Activated T-helper 1 cell treated with anti-CD3 and anti-CD28 coated beads, Interleukin-2, amount 50 U/mL, for 16 hours (primary cell): ENCODE results near the gene JOSD1.

Experiments used
- DNase-seq, 2 donors: peaks; one replicate each; pipeline ENCODE4 v3.0.0-alpha.2; 2020; ENCODE audit warnings: low read depth in 1 of 2, low spot score in 1 of 2

JOSD1 gene

DNA sequence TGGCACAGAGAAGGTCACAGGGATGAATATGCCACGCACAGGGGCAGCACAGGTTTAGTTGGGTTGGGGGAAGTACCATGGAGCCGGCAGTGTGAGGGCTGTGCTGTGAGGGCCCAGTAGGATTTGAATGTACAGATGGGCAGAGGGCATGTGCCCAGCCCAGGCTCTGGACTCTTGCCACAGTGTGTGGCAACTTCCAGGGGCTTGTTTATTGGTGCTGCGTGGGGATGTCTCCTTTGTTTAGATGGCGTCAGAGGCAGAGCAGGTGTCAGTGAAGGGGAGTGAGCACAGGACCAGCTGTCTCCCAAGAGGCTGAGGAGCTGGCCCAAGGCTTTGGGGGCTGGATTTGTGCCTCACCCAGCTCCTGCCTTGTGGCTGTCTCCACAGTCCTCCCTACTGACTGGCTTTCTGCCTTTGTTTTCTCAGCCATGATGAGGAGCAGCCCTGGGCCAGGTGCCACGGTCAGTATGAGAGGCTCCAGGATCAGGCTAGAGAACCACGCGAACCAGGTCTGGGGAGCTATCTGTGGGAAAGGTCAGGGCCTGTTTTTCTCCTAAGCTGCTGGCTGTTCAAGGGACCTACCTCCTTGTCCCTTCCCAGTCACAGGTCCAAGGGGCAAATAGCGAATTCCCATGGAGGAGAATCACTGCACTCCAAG, 33.1 kb upstream of the JOSD1 start:
- no peak for DNase-seq

DNA sequence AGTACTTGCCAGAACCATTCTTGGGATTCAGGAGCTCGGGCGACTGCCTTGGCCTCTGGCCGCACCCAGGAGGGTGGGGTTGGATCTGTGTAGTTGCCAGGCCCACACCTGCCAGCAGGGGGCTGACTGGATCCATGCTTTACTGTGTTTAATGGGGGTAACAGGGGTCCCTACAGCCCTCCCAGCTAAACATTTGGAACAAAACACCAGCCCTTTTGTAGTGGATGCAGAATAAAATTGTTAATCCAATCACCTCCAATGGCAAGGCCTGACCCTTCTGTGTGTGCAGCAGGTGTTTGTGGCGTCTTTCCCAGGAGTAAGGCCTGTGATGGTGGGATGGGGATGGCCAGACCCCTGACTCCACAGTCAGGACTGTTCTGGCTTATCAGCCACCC, 32.6 kb upstream of the JOSD1 start:
- no peak for DNase-seq

DNA sequence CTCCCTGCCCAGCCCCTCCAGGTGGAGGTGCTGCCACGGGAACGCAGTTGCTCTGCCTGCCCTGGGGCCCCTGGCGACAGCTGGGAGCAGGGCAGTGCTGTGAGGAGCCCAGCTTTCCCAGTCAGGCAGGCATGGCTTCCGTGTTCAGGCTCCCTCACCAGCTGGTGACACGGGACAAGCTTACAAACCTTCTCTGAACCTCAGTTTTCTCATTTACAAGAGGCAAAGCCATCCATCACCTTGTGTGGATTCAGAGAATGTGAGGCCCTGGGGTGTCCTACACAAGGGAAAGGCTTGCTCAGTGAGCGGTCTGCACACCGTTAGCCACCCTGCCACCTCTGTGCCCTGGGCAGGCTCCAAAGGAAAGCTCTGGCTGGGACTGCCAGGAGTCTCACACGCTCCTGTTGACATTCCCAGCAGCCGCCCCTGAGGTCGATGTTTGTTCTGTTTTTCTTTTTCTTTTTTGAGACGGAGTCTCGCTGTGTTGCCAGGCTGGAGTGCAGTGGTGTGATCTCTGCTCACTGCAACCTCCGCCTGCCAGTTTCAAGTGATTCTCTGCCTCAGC, 31.6 kb upstream of the JOSD1 start:
- DNase-seq = no peak

DNA sequence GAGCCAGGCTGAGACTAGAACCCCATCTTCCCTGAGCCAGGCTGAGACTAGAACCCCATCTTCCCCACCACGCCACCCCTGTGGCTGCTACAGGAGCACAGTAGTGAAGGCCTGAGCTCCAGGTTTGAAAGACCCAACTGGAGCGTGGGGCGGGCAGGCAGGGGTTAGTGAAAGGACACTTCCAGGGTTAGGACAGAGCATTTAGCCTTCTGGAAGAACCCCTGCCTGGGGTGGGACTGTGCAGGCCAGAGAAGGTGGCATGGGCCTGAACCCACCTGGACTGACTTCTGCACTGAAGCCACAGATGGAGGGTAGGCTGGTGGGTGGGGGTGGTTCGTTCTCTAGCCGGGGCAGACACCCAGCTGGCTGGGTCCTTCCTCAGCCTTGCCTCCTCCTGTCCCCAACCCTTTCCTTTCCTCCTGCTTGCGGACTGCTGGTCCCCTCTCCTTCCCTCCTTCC, 31.0 kb upstream of the JOSD1 start:
- DNase-seq = no peak

DNA sequence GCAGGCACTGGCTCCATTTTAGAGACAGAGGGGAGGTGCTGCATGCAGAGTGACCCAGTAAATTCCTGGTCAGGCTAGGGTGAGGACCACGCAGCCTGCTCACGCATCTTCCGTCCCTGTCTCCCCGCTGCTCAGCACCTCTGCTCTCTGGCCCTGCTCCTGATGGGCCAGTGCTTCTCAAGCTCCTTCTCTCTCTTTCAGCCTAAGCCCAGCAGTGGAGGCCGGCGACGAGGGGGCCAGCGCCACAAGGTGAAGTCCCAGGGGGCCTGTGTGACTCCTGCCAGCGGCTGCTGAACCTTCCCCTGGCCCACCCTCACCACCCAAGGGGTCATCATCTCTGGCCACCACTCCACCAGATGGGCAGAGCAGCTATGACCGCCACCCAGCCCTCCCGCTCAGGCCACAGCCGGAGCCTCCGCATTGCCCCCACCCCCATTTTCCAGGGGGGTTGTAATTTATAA, 29.7 kb upstream of the JOSD1 start:
- DNase-seq = no peak

DNA sequence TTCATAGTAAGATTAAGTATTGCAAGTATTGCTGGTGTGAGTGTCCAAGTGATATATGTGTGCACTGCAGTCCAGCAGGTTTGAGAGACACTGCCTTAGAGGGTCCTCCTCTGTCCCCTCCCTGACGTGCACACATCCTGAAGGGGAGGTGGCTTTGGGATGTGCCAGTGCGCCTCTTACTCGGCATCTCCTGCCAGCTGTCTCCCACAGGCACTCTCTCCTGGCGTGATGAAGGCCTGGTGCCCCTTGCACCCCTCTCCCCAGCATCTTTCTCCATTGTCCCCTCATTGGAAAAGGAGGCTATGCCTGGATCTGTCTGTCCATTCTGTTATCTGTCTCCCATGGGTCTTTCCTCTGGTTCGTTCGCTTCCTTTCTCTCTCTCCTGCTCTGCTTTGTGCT, 29.2 kb upstream of the JOSD1 start:
- DNase-seq = no peak

DNA sequence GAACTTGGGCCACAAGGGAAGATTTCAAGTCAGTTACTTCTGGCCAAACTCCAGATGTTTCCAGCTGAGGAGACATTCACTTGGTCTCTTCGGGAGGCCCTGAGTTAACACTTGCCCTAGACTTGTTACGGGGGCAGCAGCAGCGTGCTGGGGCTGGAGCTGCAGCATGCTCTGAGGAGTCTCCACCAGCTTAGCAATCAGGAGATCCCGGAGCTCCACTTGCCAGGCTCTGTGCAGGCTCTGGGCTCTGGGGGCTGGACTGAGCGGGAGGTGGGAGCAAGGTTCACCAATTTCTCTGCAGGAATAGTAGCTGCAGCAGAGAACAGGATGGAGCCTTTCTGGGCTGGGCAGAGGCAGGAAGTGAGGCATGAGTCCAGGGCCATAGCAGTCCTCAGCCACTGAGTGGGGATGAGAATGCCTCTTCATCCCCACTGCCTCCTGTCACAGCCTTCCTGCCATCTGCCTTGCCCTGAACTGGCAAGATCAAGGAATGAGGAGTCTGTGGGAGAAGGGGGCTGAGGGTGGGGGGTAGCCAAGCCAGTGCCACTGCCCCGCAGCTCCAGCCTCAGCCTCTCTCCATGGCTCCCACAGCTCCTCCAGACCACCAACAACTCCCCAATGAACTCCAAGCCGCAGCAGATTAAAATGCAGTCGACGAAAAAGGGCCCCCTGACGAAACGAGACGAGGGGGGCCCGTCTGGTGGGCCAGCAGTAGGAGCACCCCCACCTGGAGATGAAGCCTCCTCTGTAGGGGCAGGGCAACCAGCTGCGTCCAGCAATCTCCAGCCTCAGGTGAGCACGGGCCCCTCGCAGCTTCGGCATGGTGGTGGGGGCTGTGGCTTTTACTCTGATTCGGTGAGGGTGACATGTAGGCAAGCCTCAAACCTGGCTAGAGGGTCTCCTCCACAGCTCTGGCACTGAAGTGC, 28.4 kb upstream of the JOSD1 start:
- no peak for DNase-seq

DNA sequence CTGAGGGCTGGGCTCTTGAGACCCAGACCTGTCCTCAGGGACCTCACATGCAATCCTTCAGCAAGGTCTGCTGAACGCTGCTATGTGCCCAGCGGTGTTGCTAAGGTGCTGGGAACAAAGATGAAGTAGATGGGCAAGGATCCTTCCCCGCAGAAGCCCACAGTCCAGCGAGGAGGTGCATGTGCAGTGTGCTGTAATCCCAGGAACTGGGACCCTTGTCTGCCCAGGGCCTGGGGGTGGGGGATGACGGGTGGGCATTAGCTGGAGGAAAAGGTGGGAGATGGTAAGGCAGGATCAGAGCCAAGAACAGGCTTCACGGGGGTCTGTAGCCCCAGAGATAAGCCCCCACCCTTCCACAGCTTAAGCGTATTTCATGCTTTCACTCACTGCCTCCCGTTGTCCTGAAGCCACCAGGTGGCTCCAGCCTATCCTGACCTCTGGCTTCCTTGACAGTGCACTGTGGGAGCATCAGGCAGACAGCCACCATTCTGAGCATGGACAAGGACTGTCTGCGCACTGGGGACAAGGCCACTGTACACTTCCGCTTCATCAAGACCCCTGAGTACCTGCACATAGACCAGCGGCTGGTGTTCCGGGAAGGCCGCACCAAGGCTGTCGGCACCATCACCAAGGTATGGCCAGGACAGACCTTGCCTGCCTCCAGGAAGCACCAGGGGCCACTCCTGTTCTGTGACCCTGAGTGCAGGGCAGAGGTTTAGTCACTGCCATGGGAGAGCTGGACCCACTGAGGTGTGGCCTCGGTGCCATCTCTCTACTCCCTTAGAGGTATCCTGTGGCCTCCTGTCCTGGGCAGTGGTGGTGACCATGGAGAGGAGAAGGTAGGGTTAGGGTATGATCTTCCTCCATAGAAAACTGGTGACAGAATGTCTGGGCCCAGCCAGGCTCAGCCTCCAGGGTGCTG, 27.0 kb upstream of the JOSD1 start:
- DNase-seq = no peak

DNA sequence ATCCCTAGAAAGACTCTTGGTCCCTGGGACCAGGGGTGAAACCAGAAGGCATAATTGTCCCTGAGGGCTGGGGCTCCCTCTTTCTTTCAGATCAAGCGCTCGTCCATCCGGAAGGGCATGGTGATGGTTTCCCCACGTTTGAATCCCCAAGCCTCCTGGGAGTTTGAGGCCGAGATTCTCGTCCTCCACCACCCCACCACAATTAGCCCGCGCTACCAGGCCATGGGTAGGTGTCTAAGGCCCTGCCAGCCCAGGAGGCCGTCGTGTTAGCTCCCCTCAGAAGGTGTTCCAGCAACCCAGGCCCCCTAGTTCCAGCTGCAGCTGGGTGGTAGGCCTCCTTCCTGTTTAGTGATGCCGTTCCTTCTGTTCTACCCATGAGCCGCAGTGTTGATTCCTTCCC, 26.4 kb upstream of the JOSD1 start:
- DNase-seq = no peak

DNA sequence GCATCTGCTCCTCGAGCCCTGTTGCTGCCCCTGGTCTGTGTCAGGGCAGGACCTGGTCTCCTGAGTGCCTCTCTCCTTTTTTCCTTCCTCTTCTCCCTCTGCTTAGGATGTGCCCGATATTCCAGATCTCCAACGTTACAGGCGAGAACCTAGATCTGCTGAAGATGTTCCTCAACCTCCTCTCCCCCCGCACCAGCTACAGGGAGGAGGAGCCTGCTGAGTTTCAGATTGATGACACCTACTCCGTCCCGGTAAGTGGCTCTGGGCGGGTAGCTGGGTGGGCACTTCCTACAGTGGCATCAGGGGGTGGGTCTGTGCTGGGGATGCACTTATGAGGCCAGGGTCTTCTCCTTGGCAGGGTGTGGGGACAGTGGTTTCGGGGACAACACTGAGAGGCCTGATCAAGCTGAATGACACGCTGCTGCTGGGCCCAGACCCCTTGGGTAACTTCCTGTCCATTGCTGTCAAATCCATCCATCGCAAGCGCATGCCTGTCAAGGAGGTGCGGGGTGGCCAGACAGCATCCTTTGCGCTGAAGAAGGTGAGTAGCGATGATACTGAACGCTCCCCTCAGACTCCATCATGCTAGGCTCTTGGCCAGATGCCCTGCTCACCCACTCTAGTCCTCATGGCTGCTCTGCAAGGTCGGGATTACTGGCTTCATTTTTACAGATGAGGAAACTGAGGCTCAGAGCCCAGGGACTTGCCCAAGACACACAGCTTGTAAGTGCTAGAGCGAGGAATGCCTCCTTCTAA, 25.3 kb upstream of the JOSD1 start:
- DNase-seq = no peak

DNA sequence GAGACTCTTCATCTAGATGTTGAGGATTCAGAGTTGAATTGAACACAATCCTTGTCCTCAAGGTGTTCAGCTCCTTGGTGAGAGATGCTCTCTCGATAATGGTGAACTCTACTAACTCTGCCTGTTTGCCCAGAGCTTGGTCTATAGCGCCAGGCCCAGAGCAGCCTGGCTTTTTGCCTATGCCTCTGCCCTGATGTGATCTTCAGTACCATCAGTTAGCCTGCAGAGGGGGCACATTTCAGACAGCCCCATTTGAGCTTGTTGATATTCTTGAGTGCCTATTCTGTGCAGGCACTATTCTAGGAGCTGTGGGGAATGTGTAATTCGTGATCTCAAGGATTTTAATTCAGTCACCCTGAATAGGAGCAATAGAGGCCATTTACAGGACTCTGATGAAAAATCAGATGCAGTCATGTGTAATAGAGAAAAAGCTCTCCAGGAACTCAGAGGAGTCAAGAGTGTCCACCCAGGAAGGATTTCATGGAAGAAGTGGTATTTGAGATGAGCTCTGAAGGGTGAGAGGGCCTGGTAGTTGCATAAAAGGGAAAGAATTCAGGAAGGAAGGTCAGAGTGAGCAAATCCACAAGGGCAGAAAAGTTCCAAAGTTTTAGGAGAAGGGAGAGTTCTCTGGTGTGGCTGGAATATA, 24.3 kb upstream of the JOSD1 start:
- DNase-seq = no peak

DNA sequence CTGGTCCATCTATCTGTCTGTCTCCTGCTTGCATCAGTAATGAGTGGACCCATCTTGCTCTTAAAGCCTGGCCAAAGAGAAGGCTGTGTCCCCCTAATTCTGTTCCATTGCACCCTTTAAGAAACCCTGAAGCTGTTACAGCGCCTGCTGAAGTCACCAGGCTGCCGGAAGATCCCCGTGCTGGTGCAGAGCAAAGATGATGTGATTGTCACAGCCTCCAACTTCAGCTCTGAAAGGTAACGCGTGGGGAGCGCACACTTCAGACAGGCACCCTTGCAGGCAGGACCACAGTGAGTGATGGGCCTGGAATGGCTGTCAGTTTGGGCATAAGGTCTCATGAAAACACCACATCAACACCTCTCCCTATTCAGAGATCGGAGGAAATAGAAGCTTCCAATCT, 23.4 kb upstream of the JOSD1 start:
- DNase-seq = no peak

DNA sequence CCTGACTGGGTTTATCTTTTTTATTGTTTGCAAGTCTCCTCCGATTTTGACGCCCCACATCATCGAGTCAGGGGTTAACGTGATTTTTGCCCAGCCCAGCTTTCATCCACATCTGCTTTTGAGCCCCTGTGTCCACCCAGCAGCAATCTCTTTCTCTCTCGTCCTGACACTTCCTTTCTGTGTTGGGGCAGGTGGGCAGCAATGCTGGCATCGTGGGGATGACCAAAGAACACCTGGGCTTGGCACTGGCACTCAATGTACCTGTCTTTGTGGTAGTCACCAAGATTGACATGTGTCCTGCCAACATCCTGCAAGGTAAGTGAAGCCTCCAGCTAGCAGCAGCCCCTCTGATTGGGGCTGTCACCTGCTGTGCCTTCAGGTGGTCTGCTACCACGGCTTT, 20.8 kb upstream of the JOSD1 start:
- DNase-seq = no peak

DNA sequence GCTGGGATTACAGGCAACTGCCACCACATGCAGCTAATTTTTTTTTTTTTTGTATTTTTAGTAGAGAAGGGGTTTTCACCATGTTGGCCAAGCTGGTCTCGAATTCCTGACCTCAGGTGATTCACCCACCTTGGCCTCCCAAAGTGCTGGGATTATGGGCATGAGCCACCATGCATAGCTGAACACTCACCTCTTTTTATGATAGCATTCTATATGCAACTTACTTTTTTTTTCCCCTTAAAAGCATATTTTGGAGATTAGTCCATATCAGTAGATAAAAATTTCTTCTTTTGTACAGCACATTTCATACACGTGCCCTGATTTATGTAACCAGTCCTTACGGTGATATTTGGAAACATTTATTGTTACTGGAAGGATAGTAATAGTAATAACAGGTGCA, 19.6 kb upstream of the JOSD1 start:
- no peak for DNase-seq

DNA sequence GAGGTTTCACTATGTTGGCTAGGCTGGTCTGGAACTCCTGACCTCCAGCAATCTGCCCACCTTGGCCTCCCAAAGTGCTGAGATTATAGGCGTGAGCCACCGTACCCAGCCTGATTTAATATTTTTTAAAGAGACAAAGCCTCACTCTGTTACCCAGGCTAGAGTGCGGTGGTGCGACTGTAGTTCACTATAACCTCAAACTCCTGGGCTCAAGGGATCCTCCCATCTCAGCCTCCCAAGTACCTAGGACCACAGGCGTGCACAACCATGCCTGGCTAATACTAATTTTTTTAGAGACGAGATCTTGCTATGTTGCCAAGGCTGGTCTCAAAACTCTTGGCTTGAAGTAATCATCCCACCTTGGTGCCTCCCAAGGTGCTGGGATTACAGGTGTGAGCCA, 18.5 kb upstream of the JOSD1 start:
- DNase-seq = no peak

DNA sequence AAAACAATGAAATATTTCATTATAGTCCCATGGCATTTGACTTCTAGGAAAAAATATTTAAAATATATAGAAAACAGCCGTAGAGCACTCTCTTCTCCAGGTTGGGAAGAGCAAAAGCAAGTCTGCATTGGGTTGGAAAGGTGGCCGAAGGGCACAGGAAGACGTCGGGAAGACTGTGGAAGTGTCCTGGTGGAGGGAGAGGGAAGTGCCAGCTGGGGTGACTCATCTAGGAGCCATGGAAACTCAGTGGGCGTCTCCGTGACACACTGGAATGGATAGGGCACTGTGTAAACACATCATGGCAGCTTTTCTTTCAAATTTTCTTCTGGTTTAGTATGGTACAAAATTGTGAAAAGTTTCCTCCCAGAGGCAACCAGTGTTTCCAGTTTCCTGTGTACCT, 17.7 kb upstream of the JOSD1 start:
- DNase-seq = no peak

DNA sequence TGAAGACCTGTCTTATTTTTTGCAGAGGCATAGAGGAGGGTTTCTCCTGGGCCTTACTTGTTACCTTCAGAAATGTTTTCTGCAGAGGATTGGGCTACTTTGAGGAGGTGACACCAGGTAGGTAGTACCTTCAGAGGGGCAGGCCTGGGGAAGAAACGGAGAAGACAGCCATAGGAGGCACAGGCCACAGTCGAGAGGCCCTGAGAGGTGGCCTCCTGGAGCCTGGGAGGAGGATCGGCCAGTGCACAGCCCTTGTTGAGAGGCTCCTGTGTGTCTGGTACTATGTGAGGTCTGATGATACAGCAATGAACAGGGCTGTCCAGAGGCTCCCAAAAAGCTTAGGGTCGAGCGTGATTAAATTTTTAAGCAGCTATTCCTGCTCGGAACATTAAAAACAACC, 16.5 kb upstream of the JOSD1 start:
- DNase-seq = no peak

DNA sequence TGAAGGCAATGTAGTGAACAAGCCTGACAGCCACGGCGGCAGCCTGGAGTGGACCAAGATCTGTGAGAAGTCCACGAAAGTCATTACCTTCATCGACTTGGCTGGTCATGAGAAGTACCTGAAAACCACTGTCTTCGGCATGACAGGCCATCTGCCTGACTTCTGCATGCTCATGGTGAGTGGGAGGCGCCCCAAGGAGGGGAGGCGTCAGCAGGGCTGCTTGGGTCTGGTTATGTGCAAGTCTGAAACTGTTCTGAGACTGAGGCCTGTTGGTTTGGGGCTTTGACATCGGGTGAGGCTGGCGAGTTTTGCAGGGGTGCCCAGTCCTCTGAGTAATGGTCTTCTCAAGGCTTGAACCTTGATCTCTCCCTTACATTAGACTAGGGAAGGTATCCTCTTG, 16.1 kb upstream of the JOSD1 start:
- DNase-seq = no peak

DNA sequence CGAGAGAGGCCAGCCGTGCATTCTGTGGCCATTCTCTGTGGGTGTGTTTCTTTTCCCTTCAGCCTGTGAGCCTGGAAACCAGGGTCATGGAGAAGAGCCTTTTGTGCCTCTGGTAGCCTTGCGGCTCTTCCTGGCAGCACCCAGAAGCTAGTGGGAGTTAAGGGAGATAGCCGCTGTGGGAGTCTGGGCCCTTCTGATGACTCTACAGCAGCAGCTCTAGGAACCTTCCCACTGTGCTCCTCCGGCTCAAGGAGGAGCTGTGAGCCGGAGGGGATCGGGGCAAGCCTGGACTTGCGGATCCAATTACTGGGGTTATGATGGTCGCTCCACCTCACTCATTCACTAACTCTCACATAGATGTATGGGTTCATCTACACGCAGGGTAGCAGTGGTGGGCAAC, 15.5 kb upstream of the JOSD1 start:
- no peak for DNase-seq

DNA sequence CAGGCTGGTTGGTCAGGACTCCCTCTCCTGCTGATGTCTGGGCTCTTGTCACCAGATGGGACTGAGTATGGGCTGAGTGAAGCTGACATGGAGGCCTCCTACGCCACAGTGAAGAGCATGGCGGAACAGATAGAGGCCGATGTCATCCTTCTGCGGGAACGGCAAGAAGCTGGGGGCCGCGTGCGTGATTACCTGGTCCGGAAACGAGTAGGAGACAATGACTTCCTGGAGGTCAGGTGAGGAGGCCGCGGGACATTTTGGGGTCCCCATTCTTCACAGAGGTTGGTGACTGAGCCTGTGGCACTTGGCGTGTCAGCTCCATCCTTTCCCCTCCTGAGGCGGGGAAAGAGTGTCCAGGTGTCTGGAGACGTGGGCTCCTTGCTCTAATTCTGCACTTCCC, 15.1 kb upstream of the JOSD1 start:
- no peak for DNase-seq
